Hindlimb muscle (tissue), 1 donor: Measurements from ENCODE around the gene FNDC3A. TPM values are rescaled to one million over a fixed set of nuclear protein-coding genes. Genes with fewer than 3 reads are reported as not detected.
"Not testable (repeated sequence)": the region's sequence is repeated elsewhere in the genome, so short reads cannot be mapped to it uniquely, and the experiment has no call there.

Experiments used
- DNase-seq: peaks from one replicate; pipeline ENCODE4 v3.0.0-alpha.2; 2013
- polyA plus RNA-seq: library from polyadenylated mRNA; unstranded; fragments of 120-200 nt; gene quantifications from one replicate; pipeline ENCODE4 v1.2.1, GENCODE V29; 2013; ENCODE audit not compliant: insufficient read length

The FNDC3A gene
- polyA plus RNA-seq, 1 donor, result 32.2 TPM

DNA sequence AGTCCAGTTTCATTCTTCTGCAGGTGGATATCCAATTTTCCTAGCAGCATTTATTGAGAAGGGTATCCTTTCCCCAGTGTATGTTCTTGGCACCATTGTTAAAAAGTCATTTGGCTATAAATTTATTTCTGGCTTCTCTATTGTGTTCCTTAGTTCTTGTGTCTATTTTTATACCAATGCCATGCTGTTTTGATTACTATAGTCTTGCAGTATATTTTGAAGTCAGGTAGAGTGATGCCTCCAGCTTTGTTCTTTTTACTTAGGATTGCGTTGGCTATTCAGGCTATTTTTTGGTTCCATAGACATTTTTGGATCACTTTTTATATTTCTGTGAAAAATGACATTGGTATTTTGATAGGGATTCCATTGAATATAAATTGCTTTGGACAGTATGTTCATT lies 172.7 kb downstream of the FNDC3A start:
- no peak for DNase-seq

DNA sequence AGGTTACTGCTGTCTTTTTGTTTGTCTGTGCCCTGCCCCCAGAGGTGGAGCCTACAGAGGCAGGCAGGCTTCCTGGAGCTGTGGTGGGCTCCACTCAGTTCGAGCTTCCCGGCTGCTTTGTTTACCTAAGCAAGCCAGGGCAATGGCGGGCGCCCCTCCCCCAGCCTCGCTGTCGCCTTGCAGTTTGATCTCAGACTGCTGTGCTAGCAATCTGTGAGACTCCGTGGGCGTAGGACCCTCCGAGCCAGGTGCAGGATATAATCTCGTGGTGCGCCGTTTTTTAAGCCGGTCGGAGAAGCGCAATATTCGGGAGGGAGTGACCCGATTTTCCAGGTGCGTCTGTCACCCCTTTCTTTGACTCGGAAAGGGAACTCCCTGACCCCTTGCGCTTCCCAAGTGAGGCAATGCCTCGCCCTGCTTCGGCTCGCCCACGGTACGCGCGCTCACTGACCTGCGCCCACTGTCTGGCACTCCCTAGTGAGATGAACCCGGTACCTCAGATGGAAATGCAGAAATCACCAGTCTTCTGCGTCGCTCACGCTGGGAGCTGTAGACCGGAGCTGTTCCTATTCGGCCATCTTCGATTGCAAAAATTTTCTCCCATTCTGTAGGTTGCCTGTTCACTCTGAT lies 182.4 kb downstream of the FNDC3A start:
- not testable (repeated sequence) for DNase-seq

DNA sequence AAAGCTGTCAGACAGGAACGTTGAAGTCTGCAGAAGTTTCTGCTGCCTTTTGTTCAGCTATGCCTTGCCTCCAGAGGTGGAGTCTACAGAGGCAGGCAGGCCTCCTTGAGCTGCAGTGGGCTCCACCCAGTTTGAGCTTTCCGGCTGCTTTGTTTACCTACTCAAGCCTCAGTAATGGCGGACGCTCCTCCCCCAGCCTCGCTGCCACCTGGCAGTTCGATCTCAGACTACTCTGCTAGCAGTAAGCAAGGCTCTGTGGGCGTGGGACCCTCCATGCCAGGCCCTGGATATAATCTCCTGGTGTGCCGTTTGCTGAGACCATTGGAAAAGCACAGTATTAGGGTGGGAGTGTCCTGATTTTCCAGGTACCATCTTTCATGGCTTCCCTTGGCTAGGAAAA lies 187.4 kb downstream of the FNDC3A start:
- DNase-seq, result not testable (repeated sequence)

DNA sequence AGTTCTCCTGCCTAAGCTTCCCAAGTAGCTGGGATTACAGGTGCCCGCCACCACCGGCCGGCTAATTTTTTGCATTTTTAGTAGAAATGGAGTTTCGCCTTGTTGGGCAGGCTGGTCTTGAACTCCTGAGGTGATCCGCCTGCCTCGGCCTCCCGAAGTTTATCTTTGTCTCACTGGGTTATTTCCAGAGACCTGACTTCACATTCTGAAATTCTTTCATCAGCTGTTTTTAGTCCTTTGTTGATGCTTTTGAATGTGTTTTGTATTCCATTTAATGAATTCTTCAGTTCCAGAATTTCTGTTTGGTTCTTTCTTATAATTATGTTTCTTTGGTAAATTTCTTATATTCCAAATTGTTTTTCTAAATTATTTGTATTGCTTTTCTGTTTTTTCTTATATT lies 189.0 kb downstream of the FNDC3A start:
- DNase-seq, result no peak

DNA sequence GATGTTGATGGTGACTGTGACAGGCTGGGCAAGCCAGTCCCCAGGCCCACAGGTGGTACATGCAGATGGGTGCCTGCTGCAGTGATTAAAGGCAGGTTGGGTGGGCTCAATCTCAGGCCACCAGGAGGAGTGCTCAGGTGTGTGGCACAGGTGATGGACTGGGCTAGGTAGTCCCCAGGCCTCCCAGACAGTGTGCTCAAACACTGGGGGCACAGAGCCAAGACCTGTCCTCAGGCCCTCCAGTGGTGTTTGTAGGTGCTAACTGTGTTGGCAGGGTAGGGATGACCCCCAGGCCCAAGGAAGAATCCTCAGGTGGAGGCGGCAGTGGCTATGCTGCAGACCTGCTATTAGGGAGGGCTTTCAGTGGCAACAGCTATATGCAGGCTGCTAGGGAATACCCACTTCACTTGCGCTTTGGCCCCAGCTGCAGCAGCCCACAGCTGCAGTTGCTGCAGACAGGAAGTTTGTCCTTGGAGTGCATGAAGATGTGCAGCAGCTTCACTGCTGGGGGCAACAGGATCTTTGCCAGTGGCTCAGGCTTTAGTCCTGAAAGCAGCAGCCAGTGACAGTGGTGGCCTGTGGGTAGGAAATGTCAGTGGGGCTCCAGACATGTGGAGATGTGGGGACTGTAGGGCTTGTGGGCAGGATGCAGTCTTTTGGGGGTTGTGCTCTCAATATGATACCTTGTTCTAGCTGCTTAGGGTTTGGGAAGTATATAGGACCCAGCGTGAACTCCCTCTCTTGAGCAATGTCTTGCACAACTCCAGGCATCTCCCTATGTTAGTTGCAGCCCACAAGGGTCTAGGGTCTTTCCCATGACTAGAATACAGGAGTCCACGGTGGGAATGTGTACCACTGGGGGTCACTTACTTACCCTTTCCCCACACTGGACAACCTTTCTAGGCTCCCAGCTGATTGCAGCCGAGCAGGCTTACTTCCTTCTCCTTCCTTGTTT lies 190.4 kb downstream of the FNDC3A start:
- no peak for DNase-seq

DNA sequence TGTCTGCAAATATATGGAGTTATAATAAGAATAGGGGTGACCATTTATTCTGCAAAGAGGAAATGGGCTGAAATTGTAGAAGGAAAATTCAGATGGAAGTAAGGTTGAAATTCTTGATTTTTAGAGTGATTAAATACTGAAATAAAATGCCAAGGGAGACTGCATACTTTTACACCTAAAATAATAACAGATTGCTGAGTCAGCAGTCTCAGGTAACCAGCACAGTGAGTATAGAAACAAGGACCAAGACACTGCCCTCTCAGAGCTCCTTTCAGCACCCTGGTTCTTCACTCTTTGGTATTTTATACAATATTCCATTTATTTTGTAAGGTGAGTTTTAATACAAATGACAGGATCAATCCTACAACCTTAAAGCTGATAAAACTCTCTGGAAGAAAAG lies 195.6 kb downstream of the FNDC3A start:
- DNase-seq, result no peak

DNA sequence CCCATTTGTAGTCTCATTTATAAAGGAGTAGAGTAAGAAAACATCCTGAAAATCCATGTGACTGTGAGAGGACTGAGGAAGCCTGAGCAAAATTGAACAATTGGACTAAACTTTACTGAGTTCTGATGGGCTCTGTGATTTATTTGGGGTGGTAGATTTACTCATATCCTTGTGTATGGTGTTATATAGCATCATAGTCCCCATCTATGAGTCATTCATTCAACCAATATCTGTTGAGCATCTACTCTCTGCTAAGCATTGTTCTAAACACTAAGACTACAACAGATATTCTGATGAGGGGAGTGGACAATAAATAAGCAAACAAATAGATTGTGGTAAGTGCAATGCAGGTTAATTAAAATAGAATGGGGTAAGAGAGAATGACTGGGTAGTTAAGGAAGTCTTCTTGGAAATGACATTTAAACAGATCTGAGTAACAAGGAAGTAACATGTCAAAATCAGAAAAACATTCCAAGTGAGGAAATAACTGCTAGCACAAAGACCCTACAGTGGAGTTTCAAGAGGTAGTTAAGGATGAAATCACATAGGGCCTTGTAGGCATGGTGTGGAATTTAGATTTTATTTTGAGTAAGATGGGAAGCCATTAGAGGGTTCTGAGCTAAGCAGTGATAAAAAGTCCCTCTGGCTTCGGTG lies 208.1 kb downstream of the FNDC3A start:
- no peak for DNase-seq

DNA sequence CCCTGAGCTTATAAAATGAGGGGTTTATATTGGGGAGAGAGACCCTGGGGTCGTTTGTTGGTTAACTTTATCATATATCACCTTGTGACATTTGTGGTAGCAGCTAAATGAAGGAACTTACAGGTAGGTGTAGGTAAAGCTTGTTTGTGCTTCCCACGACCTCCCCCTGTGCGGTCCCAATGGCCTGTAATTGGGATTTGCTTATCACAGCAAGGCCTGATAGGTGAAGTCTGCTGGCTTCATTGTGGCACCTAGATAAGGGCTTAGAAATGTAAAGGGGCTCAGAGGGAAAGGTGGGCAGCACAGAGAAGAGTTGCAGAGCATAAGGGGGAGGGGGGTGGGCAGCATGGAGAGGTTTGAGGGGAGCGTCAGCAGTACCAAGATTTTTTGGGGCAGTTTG lies 208.9 kb downstream of the FNDC3A start:
- DNase-seq, result no peak

DNA sequence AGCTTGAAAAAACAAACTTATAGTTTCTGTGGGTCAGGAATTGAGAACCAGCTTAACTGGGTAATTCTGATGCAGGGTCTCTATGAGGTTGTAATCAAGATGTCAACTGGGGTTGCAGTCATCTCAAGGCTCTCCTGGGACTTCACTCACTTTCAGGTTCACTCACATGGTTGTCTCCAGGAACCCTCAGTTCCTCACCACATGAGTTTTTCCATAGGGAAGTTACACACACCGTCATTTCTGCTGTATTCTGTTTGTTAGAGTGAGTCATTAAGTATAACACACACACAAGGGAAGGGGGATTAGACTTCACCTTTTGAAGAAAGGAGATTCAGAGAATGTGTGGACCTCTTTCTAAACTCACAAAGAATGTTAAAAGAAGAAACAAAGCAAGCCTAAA lies 209.6 kb downstream of the FNDC3A start:
- DNase-seq, result no peak

DNA sequence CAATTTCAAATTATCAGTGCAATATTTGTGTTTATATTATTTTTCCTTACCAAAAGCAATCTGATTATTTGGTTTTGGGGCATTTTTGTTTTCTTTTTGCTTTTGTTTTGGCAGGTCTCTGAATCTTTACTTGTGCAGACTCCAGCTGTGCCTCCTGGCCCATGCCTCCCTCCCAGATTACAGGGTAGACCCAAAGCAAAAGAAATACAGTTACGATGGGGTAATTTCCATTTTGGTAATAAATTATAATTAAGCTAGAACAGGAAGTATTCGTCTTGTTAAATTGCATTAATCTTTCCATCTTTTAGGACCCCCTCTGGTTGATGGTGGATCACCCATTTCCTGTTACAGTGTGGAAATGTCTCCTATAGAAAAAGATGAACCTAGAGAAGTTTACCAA lies 215.2 kb downstream of the FNDC3A start:
- DNase-seq, result no peak

DNA sequence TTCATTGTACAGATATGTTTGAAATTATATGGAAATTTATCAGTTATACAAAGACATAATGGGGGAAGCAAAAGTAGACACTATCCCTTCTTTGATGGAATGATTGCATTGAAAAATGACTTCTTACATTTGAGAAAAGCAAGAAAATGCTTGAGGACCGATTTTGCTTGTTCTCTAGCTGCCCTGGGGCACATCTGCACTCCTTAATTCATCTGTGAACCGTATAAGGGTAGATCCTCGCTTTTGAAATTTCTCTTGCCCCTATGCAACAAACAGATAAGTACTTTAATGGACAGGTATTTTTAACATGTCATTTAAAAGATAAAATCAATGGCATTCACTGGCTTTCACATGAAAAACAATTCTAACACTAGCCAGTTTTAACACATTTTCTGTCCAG lies 230.9 kb downstream of the FNDC3A start:
- DNase-seq, result no peak

DNA sequence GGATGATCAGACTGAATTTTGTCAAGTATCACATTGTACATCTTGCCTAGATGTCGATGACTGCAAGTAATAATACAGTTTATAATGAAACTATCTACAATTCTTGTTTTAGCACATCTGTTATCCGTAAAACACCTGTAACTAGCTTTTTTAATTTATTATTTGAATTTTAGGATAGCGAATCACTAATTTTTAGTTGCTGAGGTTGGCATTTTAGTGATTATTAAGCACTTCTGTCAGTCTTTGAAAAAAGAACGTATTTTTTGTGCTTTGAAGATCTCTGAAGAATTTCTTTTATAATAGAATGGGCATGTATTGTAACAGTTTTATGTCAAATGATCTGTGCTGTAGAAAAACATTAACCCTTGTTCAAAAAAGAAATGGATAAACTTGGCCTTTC lies 232.9 kb downstream of the FNDC3A start:
- DNase-seq, result no peak

DNA sequence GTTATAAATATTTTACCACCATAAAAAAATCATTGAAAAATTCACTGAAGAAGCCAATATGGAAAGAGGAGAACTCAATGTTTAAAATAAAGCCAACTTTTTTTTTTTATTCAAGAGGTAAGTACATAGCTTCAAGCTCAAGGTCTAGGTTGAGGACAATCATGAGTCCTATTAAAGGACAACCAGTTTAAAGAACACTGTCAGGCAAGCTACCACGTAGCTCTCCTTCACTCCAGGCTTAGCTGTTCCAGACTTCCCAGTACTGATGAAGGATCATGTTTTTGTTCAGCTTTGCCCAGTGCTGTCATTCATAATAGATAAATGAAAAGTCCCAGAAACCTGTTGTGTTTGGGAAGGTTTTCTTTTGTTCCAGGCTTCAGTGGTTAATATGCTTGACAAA lies 234.4 kb downstream of the FNDC3A start:
- DNase-seq, result no peak

DNA sequence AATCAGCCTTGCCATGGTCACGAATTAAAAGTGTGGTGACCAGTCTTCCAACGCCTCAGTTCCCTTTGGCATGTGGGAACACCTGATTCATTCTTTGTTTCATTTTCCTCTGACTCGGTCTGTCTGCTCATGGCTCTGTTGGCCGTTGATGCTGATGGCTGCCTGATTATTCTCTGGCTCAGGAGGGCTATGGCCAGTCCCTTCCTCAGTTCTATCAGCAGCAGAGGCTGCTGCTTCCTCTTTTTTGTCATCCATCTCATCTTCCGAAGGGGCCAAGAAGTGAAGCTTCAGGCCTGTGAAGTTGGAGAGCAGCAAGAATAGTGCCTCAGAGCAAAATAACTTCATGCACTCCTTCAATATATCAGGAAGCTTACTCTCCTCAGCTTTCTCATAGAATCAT lies 235.0 kb downstream of the FNDC3A start:
- DNase-seq, result no peak

DNA sequence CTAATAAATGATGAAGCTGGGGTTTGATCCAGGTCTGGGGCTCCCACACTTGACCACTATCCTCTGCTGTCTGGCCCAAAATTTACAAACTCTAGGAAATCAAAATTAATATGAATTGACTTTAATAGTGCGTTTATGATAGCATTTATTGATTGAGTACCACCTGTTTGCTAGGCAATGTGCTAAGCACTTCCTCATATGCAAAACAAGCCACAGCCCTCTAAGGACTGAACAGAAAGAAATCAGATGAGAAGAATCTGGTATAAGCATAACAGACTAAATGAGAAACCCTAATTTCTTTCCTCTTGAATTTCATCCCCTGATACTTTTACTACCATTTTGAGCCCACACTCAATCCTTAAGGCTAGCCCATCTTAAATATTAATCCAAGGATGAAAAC lies 237.8 kb downstream of the FNDC3A start:
- DNase-seq, result no peak

DNA sequence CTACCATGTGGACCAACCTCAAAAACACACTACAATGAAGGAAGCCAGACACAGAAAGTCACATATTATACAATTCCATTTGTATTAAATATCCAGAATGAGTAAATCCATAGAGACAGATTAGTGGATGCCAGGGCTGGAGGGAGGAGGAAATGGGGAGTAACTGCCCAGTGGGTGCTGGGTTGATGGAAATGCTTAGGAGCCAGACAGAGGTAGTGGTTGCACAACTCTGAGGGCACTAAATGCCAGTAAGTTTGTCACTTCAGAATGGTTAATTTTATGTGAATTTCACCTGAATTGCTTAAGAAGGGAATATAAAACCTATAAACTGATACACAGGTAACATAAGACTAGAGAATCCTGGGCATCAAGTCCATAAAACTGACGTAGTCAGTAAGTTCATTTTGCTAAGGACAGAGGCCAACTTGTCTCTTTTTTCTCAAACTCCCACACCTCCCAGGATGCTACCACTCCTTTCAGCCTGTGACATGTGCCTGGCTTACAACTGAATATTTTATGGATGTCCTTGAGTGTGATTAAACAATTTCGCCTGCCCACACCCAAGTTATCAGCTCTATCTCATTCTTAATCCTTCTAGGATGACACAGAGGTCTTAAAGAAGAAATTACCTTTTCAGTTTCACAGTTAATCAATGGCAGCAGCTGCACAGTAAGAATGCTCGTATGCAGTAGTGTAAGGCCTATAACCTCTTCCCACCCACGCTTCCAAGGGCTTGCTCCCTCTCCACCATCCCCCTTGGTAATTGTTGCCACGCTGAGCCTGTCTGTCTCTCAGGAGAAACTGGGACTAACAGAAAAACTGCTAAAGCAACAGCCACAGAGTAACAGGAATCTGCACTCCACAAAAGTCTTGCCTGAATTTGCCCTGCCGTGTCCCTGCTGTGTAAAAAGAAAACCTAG lies 238.5 kb downstream of the FNDC3A start:
- DNase-seq, result no peak

DNA sequence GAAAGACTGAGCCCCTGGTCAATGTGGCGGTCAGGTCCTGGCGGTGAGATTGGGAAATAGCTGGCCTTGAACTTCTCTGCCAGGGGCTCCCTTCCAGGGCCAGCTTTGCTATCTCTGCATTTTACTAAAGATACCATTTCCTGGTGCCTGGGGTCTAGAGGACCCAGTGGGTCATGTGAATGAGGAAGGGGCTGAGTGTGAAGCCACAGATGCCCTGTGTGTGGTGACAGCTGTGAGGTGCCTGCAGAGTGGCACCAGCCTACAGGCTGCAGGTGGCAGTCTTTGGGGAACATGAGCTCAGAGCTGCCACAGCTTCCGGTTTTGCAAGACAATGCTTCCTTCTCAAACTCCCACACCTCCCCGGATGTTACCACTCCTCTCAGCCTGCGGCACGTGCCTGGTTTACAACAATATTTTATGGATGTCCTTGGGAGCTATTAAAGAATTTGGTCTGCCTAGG lies 239.2 kb downstream of the FNDC3A start:
- no peak for DNase-seq

DNA sequence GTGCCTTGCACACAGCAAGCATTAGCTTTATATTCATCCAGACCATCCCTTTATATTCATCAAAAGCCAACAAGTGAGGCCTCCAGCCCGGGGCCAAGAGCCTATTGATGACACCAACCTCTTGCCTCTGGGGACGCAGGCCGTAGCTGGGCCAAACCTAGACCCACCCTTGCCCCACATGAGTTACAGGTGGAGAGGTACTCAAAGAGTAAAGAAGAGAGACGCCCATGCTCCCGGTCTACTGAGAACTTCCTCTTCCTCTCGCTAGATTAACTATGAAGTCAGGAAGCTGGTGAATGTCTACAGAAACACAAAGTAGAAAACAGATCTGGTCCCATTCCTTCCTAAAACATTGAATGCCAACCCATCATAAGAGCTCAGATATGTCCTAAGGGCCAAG lies 240.6 kb downstream of the FNDC3A start:
- no peak for DNase-seq

DNA sequence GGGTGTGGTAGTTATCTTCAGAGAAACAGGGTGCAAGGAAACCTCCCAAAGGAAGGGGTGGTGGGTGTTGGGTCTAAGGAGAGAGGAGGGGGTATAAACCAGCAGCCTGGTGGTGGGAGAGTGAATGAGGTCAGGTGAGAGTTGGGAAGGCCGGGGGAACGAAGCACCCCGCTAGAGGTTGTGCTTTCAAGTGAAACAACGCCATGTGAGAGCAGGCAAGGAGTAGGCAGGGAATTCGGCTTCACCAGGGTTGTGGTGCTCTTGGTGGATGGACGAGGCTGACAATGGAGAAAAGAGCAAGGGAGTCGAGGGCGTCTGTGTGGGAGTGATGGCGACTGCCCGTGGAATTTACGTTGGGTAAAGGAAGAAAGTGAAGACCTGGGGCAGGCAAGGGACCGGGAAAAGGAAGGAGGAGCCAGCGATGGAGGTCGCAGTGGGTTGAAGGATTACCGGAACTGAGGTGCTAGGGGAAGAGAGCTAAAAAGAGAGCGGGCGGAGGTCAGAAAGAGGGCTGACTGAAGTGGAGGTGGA lies 242.3 kb downstream of the FNDC3A start:
- no peak for DNase-seq

DNA sequence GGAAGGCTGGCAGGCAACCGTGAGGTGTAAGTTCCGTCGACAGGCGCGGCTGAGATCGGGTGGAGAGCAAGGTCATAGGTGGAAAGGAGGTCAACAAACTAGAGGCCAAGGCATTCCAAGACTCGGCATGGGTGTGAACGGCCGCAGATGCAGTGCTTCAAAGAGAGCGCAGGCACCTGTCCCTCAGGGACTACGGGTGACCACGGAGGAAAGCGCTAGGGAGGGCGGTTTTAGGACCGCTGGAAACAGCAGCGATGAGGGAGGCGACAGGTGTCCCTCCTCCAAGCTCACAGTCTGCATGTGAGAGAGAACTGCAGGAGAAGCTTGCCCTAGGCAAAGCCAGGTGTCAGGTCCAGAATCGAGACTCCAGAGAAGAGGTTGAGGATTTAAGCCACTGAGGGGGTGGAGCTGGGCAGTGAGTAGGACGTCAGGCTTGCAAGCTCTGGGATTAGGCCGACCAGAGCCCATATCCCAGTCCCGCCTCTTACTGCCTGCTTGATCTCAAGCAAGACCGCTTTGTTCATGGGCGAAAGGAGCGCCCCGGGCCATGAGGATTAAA lies 242.9 kb downstream of the FNDC3A start:
- no peak for DNase-seq

DNA sequence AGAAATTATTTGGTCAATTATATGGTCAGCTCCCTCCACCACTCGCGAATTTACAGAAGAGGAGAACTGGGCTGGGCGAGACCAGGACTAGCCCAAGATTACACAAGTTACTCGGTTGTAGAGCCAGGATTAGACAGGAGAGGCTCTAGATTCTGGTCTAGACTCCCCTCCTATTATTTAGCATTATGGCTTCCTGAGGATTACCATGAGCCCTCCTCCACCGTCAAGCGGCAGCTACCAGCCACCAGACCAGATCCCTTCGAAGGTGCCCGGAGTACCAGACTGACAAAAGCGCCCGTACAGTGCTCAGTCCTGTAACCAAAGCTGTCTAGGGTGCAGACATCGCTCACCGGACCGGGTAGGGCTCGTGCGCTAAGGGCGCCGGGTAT lies 243.9 kb downstream of the FNDC3A start:
- DNase-seq, result no peak
